ENCODE data around the gene IFNLR1. TPM values are rescaled to one million over a fixed set of nuclear protein-coding genes. Genes with fewer than 3 reads are reported as not detected.

IFNLR1 gene
- total and polyA plus RNA-seq, 2 donors (not counting 1 experiment from before 2014, with no cell fraction given), result under 0.01 to 0.02 TPM

- no peak overlapping the region for H2AFZ ChIP-seq (ENCODE audit: low read length)
- DNase-seq (ENCODE audit: low read depth in 2 of 2), result peak in 1 of 2 donors; percentile 62
- no peaks in the 10 kb centered on the region for H3K9me3 ChIP-seq (ENCODE audit: control insufficient read depth, insufficient read depth, low read depth, low read length)
- TF ChIP-seq EZH2 (IDR thresholded peaks at IDR 0.05; ENCODE audit: low read length, missing control alignments), result no peak
- no peak for TF ChIP-seq CTCF (conservative IDR thresholded peaks at IDR 0.05 in 1 of 2, IDR thresholded peaks at IDR 0.05 in 1 of 2; ENCODE audit: low read depth in 1 of 2, low read length in 2 of 2)
- no peaks in the 10 kb centered on the region for H4K20me1 ChIP-seq (ENCODE audit: control insufficient read depth, extremely low read depth, insufficient read depth, low read length)
- H3K79me2 ChIP-seq (ENCODE audit: control insufficient read depth, insufficient read depth, low read length), result no peaks in the 10 kb centered on the region
- H3K4me2 ChIP-seq (ENCODE audit: extremely low read depth, insufficient read depth, low read length), result no peak overlapping the region
- no peaks in the 10 kb centered on the region for H3K36me3 ChIP-seq (ENCODE audit: control insufficient read depth, insufficient read depth, low read length)
- no peak overlapping the region for H3K4me3 ChIP-seq (replicated peaks in 1 of 4; ENCODE audit: control extremely low read depth in 1 of 4, insufficient read depth in 1 of 4, low read depth in 3 of 4, low read length in 4 of 4)
- H3K27me3 ChIP-seq (ENCODE audit: control insufficient read depth, insufficient read depth, low read length), result peaks cover 2% of the 10 kb centered on the region
- H3K9ac ChIP-seq (ENCODE audit: insufficient read depth, low read length), result no peak overlapping the region
- H3K27ac ChIP-seq (ENCODE audit: insufficient read depth, low read length), result no peak overlapping the region
- H3K4me1 ChIP-seq (ENCODE audit: control insufficient read depth, extremely low read depth, insufficient read depth, low read length), result no peaks in the 10 kb centered on the region
Measured at GRCh38 chr1:24233684-24234600, 46.9 kb upstream of the IFNLR1 start.

GRCh38 chr1:24231701-24232100, 44.6 kb upstream of the IFNLR1 start:
- Histone ChIP-seq H3K27me3 (ENCODE audit: control insufficient read depth, insufficient read depth, low read length) (no peaks in the 10 kb centered on the region), H4K20me1 (ENCODE audit: control insufficient read depth, extremely low read depth, insufficient read depth, low read length) (no peaks in the 10 kb centered on the region), H3K4me1 (ENCODE audit: control insufficient read depth, extremely low read depth, insufficient read depth, low read length) (no peaks in the 10 kb centered on the region), H3K36me3 (ENCODE audit: control insufficient read depth, insufficient read depth, low read length) (no peaks in the 10 kb centered on the region), H3K9ac (ENCODE audit: insufficient read depth, low read length) (no peak overlapping the region), H2AFZ (ENCODE audit: low read length) (no peak overlapping the region), H3K4me3 (replicated peaks in 1 of 4; ENCODE audit: control extremely low read depth in 1 of 4, insufficient read depth in 1 of 4, low read depth in 3 of 4, low read length in 4 of 4) (no peak overlapping the region), H3K79me2 (ENCODE audit: control insufficient read depth, insufficient read depth, low read length) (no peaks in the 10 kb centered on the region), H3K4me2 (ENCODE audit: extremely low read depth, insufficient read depth, low read length) (no peak overlapping the region), H3K27ac (ENCODE audit: insufficient read depth, low read length) (no peak overlapping the region), H3K9me3 (ENCODE audit: control insufficient read depth, insufficient read depth, low read depth, low read length) (no peaks in the 10 kb centered on the region)
- TF ChIP-seq CTCF (conservative IDR thresholded peaks at IDR 0.05 in 1 of 2, IDR thresholded peaks at IDR 0.05 in 1 of 2; ENCODE audit: low read depth in 1 of 2, low read length in 2 of 2) (no peak), EZH2 (IDR thresholded peaks at IDR 0.05; ENCODE audit: low read length, missing control alignments) (no peak)
- no peak for DNase-seq (ENCODE audit: low read depth in 2 of 2)

DNA sequence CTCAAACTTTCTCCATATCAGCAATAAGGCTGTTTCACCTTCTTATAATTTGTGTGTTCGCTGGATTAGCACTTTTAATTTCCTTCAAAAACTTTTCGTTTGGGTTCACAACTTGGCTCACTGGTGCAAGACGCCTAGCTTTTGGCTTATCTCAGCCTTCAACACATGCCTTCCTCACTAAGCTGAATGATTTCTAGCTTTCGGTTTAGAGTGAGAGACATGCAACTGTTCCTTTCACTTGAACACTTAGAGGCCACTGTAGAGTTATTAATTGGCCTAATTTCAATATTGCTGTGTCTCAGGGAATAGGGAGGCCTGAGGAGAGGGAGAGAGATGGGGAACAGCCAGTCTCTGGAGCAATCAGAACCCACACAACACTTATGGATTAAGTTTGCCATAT, 41.2 kb upstream of the IFNLR1 start:
- H3K36me3 ChIP-seq (ENCODE audit: control insufficient read depth, insufficient read depth, low read length), result no peaks in the 10 kb centered on the region
- no peaks in the 10 kb centered on the region for H3K4me1 ChIP-seq (ENCODE audit: control insufficient read depth, extremely low read depth, insufficient read depth, low read length)
- H3K9ac ChIP-seq (ENCODE audit: insufficient read depth, low read length), result no peak overlapping the region
- DNase-seq (ENCODE audit: low read depth in 2 of 2), result no peak
- H3K79me2 ChIP-seq (ENCODE audit: control insufficient read depth, insufficient read depth, low read length), result no peaks in the 10 kb centered on the region
- H3K27ac ChIP-seq (ENCODE audit: insufficient read depth, low read length), result no peak overlapping the region
- no peaks in the 10 kb centered on the region for H3K9me3 ChIP-seq (ENCODE audit: control insufficient read depth, insufficient read depth, low read depth, low read length)
- no peak overlapping the region for H3K4me2 ChIP-seq (ENCODE audit: extremely low read depth, insufficient read depth, low read length)
- H2AFZ ChIP-seq (ENCODE audit: low read length), result no peak overlapping the region
- TF ChIP-seq EZH2 (IDR thresholded peaks at IDR 0.05; ENCODE audit: low read length, missing control alignments) (no peak), CTCF (conservative IDR thresholded peaks at IDR 0.05 in 1 of 2, IDR thresholded peaks at IDR 0.05 in 1 of 2; ENCODE audit: low read depth in 1 of 2, low read length in 2 of 2) (no peak)
- no peaks in the 10 kb centered on the region for H4K20me1 ChIP-seq (ENCODE audit: control insufficient read depth, extremely low read depth, insufficient read depth, low read length)
- H3K27me3 ChIP-seq (ENCODE audit: control insufficient read depth, insufficient read depth, low read length), result no peaks in the 10 kb centered on the region
- no peak overlapping the region for H3K4me3 ChIP-seq (replicated peaks in 1 of 4; ENCODE audit: control extremely low read depth in 1 of 4, insufficient read depth in 1 of 4, low read depth in 3 of 4, low read length in 4 of 4)

Data from fibroblast of lung (primary cell).